ENCODE measurements around the gene ABHD15. TPM values are rescaled to one million over a fixed set of nuclear protein-coding genes. Genes with fewer than 3 reads are reported as not detected.
A peak's percentile ranks its signal among the peaks of the same experiment; 100 is the strongest.

ABHD15 gene
- total and polyA plus RNA-seq, 9 of the 15 experiments (the other 6 are each of a cell fraction or from before 2014, with no cell fraction given): 0.85 to 4.2 (median 2.1) TPM

DNA sequence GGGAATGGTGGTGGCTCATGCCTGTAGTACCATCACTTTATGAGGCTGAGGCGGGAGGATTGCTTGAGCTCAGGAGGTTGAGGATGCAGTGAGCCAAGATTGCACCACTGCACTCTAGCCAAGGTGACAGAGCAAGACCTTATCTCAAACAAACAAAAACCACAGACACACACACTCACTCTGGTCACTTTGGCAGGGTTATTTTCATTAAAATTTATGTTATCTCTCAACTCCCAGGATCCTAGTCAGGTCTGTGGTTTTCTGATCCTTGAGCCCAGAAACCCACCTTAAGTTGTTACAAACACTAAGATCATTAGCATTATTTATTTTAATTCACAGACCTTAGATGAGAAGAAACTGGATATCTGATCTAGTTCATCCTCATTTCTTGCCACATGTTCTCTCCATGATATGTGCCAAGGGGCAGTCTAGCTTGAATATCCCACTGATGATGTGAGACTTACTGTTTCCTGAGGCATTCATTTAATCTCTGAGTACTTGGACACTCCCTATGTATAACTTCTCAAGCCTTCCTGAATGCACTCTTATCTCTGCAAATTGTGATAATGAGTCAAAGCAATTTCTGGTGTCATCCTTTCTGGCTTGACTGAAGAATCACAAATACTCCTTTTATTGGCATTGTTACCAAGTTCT, 9.6 kb downstream of the ABHD15 start (continued):
- TF ChIP-seq, protein P1, sequence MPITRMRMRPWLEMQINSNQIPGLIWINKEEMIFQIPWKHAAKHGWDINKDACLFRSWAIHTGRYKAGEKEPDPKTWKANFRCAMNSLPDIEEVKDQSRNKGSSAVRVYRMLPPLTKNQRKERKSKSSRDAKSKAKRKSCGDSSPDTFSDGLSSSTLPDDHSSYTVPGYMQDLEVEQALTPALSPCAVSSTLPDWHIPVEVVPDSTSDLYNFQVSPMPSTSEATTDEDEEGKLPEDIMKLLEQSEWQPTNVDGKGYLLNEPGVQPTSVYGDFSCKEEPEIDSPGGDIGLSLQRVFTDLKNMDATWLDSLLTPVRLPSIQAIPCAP (CRISPR knock-in tag; IDR thresholded peaks at IDR 0.05; ENCODE audit: borderline replicate concordance): no peak
- TF ChIP-seq HEY1 (CRISPR knock-in tag; IDR thresholded peaks at IDR 0.05; ENCODE audit: borderline replicate concordance) (no peak), ETV1 (tag; conservative IDR thresholded peaks at IDR 0.05; ENCODE audit: low read depth) (no peak), ATF7 (IDR thresholded peaks at IDR 0.05) (peak; percentile 69), SMAD3 (CRISPR knock-in tag; conservative IDR thresholded peaks at IDR 0.05) (no peak), NRF1 (conservative IDR thresholded peaks at IDR 0.05 in 1 of 2, IDR thresholded peaks at IDR 0.05 in 1 of 2) (no peak), JUND (IDR thresholded peaks at IDR 0.05; ENCODE audit: borderline replicate concordance, low read depth, low read length) (peak; percentile 60; the same call in 1 of the 2 replicates), JUND (tag; IDR thresholded peaks at IDR 0.05; ENCODE audit: borderline replicate concordance, low read depth, low read length) (peak; percentile 25; the same call in 1 of the 3 replicates), KAT8 (IDR thresholded peaks at IDR 0.05; ENCODE audit: low read depth) (no peak), ASH1L (IDR thresholded peaks at IDR 0.05; ENCODE audit: borderline replicate concordance, low read depth, partially characterized antibody) (no peak), PCBP1 (IDR thresholded peaks at IDR 0.05; ENCODE audit: low read depth, low read length, poor library complexity, severe bottlenecking) (no peak), ZNF175 (CRISPR knock-in tag; IDR thresholded peaks at IDR 0.05; ENCODE audit: low read depth) (no peak), NBN (IDR thresholded peaks at IDR 0.05; ENCODE audit: low read depth) (peak; percentile 71; the same call in 1 of the 2 replicates), SP2 (IDR thresholded peaks at IDR 0.05; ENCODE audit: extremely low read depth, low read depth, low read length, poor library complexity, severe bottlenecking) (no peak), NFATC3 (IDR thresholded peaks at IDR 0.05) (no peak), CREBBP (IDR thresholded peaks at IDR 0.05; ENCODE audit: low read depth, low read length) (no peak)
- TF ChIP-seq, protein P2, sequence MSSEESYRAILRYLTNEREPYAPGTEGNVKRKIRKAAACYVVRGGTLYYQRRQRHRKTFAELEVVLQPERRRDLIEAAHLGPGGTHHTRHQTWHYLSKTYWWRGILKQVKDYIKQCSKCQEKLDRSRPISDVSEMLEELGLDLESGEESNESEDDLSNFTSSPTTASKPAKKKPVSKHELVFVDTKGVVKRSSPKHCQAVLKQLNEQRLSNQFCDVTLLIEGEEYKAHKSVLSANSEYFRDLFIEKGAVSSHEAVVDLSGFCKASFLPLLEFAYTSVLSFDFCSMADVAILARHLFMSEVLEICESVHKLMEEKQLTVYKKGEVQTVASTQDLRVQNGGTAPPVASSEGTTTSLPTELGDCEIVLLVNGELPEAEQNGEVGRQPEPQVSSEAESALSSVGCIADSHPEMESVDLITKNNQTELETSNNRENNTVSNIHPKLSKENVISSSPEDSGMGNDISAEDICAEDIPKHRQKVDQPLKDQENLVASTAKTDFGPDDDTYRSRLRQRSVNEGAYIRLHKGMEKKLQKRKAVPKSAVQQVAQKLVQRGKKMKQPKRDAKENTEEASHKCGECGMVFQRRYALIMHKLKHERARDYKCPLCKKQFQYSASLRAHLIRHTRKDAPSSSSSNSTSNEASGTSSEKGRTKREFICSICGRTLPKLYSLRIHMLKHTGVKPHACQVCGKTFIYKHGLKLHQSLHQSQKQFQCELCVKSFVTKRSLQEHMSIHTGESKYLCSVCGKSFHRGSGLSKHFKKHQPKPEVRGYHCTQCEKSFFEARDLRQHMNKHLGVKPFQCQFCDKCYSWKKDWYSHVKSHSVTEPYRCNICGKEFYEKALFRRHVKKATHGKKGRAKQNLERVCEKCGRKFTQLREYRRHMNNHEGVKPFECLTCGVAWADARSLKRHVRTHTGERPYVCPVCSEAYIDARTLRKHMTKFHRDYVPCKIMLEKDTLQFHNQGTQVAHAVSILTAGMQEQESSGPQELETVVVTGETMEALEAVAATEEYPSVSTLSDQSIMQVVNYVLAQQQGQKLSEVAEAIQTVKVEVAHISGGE (CRISPR knock-in tag; IDR thresholded peaks at IDR 0.05): no peak
- TF ChIP-seq, protein P3, sequence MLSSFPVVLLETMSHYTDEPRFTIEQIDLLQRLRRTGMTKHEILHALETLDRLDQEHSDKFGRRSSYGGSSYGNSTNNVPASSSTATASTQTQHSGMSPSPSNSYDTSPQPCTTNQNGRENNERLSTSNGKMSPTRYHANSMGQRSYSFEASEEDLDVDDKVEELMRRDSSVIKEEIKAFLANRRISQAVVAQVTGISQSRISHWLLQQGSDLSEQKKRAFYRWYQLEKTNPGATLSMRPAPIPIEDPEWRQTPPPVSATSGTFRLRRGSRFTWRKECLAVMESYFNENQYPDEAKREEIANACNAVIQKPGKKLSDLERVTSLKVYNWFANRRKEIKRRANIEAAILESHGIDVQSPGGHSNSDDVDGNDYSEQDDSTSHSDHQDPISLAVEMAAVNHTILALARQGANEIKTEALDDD (IDR thresholded peaks at IDR 0.05): 0 out of 2 replicates have a peak, but pooled peaks have one; percentile 3
- TF ChIP-seq, protein P4, sequence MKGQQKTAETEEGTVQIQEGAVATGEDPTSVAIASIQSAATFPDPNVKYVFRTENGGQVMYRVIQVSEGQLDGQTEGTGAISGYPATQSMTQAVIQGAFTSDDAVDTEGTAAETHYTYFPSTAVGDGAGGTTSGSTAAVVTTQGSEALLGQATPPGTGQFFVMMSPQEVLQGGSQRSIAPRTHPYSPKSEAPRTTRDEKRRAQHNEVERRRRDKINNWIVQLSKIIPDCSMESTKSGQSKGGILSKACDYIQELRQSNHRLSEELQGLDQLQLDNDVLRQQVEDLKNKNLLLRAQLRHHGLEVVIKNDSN (CRISPR knock-in tag; IDR thresholded peaks at IDR 0.05): no peak
